Activated CD4-positive, CD25-positive, alpha-beta regulatory T cell (primary cell): Measurements from ENCODE around the gene OR7C1.
"Not testable (repeated sequence)": the region's sequence is repeated elsewhere in the genome, so short reads cannot be mapped to it uniquely, and the experiment has no call there.

Experiments used
- DNase-seq, 4 experiments: peaks; one replicate each; lab custom pipeline; 2025; lab: John Stamatoyannopoulos, UW

The OR7C1 gene

GRCh38 chr19:14784730-14785101 lies 50.3 kb downstream of the OR7C1 start:
- DNase-seq: not testable (repeated sequence)

- not testable (repeated sequence) for DNase-seq
These were observed 51.5 kb downstream of the OR7C1 start for GRCh38 chr19:14783410-14783998.

- no peak for DNase-seq
These were observed 52.2 kb downstream of the OR7C1 start for GRCh38 chr19:14782626-14783409.

GRCh38 chr19:14781713-14782536 lies 53.1 kb downstream of the OR7C1 start:
- not testable (repeated sequence) for DNase-seq

GRCh38 chr19:14780622-14781225 lies 54.3 kb downstream of the OR7C1 start:
- DNase-seq: not testable (repeated sequence)

- DNase-seq: no peak
These were observed 55.8 kb downstream of the OR7C1 start for GRCh38 chr19:14779151-14779550.

GRCh38 chr19:14778110-14778845 lies 56.7 kb downstream of the OR7C1 start, which contains the start of gene ADGRE2:
Gene ADGRE2, minus strand, starts transcription at chr19:14778560. Its CDS starts 1,804 bp downstream, at chr19:14776756.
- not testable (repeated sequence) for DNase-seq

GRCh38 chr19:14777645-14778044 lies 57.3 kb downstream of the OR7C1 start:
- not testable (repeated sequence) for DNase-seq

GRCh38 chr19:14775869-14776586 lies 59.0 kb downstream of the OR7C1 start:
- no peak for DNase-seq

GRCh38 chr19:14775326-14775725 lies 59.7 kb downstream of the OR7C1 start:
- DNase-seq: not testable (repeated sequence)

GRCh38 chr19:14774373-14774772 lies 60.6 kb downstream of the OR7C1 start:
- no peak for DNase-seq

- not testable (repeated sequence) for DNase-seq
These were observed 61.3 kb downstream of the OR7C1 start for GRCh38 chr19:14773722-14774121.

GRCh38 chr19:14772995-14773394 lies 62.0 kb downstream of the OR7C1 start:
- no peak for DNase-seq

- DNase-seq: no peak
These were observed 62.5 kb downstream of the OR7C1 start for GRCh38 chr19:14772467-14772866.

- no peak for DNase-seq
These were observed 63.8 kb downstream of the OR7C1 start for GRCh38 chr19:14770944-14771839.

GRCh38 chr19:14770136-14770535 lies 64.8 kb downstream of the OR7C1 start:
- DNase-seq: no peak

GRCh38 chr19:14769201-14769600 lies 65.8 kb downstream of the OR7C1 start:
- DNase-seq: no peak

GRCh38 chr19:14768001-14768400 lies 67.0 kb downstream of the OR7C1 start:
- DNase-seq: no peak

- no peak for DNase-seq
These were observed 67.5 kb downstream of the OR7C1 start for GRCh38 chr19:14767466-14767971.
